H9 (cell line): Measurements from ENCODE around the gene SQSTM1. TPM values are rescaled to one million over a fixed set of nuclear protein-coding genes. Genes with fewer than 3 reads are reported as not detected.

Experiments used
- DNase-seq: peaks from one replicate; pipeline ENCODE4 v3.0.0-alpha.2; 2017
- H2AFZ ChIP-seq: one replicate; pipeline ENCODE4 v1.6.1; 2013; ENCODE audit warnings: mild to moderate bottlenecking, low read length, control low read depth, moderate library complexity
- H2AK5ac ChIP-seq: 2 replicates; pipeline ENCODE4 v1.6.1; 2013; ENCODE audit warnings: low read length, control low read depth, mixed read lengths; ENCODE audit not compliant: insufficient read length
- H2BK120ac ChIP-seq: one replicate; pipeline ENCODE4 v1.6.1; 2013; ENCODE audit warnings: low read depth, mild to moderate bottlenecking, low read length, control low read depth, inconsistent platforms; ENCODE audit not compliant: poor library complexity, severe bottlenecking
- H2BK12ac ChIP-seq: 2 replicates; pipeline ENCODE4 v1.6.1; 2013; ENCODE audit warnings: low read length, control low read depth, mixed read lengths, low read depth; ENCODE audit not compliant: insufficient read length
- H2BK15ac ChIP-seq: 2 replicates; pipeline ENCODE4 v1.6.1; 2013; ENCODE audit warnings: low read depth, low read length, control low read depth
- H2BK20ac ChIP-seq: one replicate; pipeline ENCODE4 v1.6.1; 2013; ENCODE audit warnings: low read depth, mild to moderate bottlenecking, low read length, control low read depth, inconsistent platforms; ENCODE audit not compliant: poor library complexity, severe bottlenecking
- H2BK5ac ChIP-seq: 2 replicates; pipeline ENCODE4 v1.6.1; 2013; ENCODE audit warnings: low read length, control low read depth, mixed read lengths; ENCODE audit not compliant: insufficient read length
- H3K14ac ChIP-seq: 2 replicates; pipeline ENCODE4 v1.6.1; 2013; ENCODE audit warnings: low read length, control low read depth; ENCODE audit not compliant: insufficient read depth
- H3K18ac ChIP-seq: 2 replicates; pipeline ENCODE4 v1.6.1; 2013; ENCODE audit warnings: low read depth, mild to moderate bottlenecking, mixed read lengths, low read length, control low read depth; ENCODE audit not compliant: insufficient read length
- H3K23ac ChIP-seq: 2 replicates; pipeline ENCODE4 v1.6.1; 2013; ENCODE audit warnings: low read length, control low read depth, mixed read lengths, low read depth; ENCODE audit not compliant: insufficient read length
- H3K23me2 ChIP-seq: 2 replicates; pipeline ENCODE4 v1.6.1; 2013; ENCODE audit warnings: low read depth, mild to moderate bottlenecking, mixed read lengths, low read length, control low read depth; ENCODE audit not compliant: insufficient read length, poor library complexity, severe bottlenecking
- H3K27ac ChIP-seq: 2 replicates; pipeline ENCODE4 v1.5.1; 2013; ENCODE audit warnings: low read length, control low read depth, mixed read lengths, low read depth; ENCODE audit not compliant: insufficient read length
- H3K27me3 ChIP-seq: 2 replicates; pipeline ENCODE4 v1.6.1; 2013; ENCODE audit warnings: low read length, control low read depth, inconsistent platforms; ENCODE audit not compliant: insufficient read depth
- H3K4ac ChIP-seq: 2 replicates; pipeline ENCODE4 v1.6.1; 2013; ENCODE audit warnings: low read depth, mild to moderate bottlenecking, control low read depth, inconsistent platforms, low read length, moderate library complexity
- H3K4me1 ChIP-seq: 2 replicates; pipeline ENCODE4 v1.6.1; 2013; ENCODE audit warnings: low read length, control low read depth, inconsistent platforms; ENCODE audit not compliant: insufficient read depth
- H3K4me2 ChIP-seq: 2 replicates; pipeline ENCODE4 v1.6.1; 2013; ENCODE audit warnings: low read length, control low read depth, mixed read lengths; ENCODE audit not compliant: insufficient read length, insufficient read depth
- H3K56ac ChIP-seq: 2 replicates; pipeline ENCODE4 v1.6.1; 2013; ENCODE audit warnings: low read depth, mild to moderate bottlenecking, mixed read lengths, low read length, control low read depth; ENCODE audit not compliant: insufficient read length
- H3K79me1 ChIP-seq: 2 replicates; pipeline ENCODE4 v1.6.1; 2013; ENCODE audit warnings: low read depth, mild to moderate bottlenecking, moderate library complexity, low read length, control low read depth, inconsistent platforms; ENCODE audit not compliant: insufficient read depth, poor library complexity, severe bottlenecking
- H3K79me2 ChIP-seq: 2 replicates; pipeline ENCODE4 v1.6.1; 2013; ENCODE audit warnings: low read length, control low read depth, inconsistent platforms; ENCODE audit not compliant: insufficient read depth
- H3K9ac ChIP-seq: 2 replicates; pipeline ENCODE4 v1.6.1; 2013; ENCODE audit warnings: low read length, control low read depth, mixed read lengths; ENCODE audit not compliant: insufficient read length; ENCODE audit errors: extremely low read depth
- H3K9me3 ChIP-seq: one replicate; pipeline ENCODE4 v1.6.1; 2013; ENCODE audit warnings: low read depth, low read length, inconsistent platforms; ENCODE audit not compliant: control insufficient read depth
- H3T11ph ChIP-seq: one replicate; pipeline ENCODE4 v1.6.1; 2013; ENCODE audit warnings: mild to moderate bottlenecking, low read length, control low read depth, inconsistent platforms
- H4K20me1 ChIP-seq: one replicate; pipeline ENCODE4 v1.6.1; 2013; ENCODE audit not compliant: control insufficient read depth, insufficient read length, insufficient read depth
- H4K5ac ChIP-seq: 2 replicates; pipeline ENCODE4 v1.6.1; 2013; ENCODE audit warnings: low read depth, mild to moderate bottlenecking, mixed read lengths, low read length, control low read depth; ENCODE audit not compliant: insufficient read length
- H4K8ac ChIP-seq: replicated peaks from 2 replicates; pipeline ENCODE4 v1.6.1; 2013; ENCODE audit warnings: low read length, control low read depth, mixed read lengths, low read depth; ENCODE audit not compliant: insufficient read length
- H4K91ac ChIP-seq: 2 replicates; pipeline ENCODE4 v1.6.1; 2013; ENCODE audit warnings: low read depth, mild to moderate bottlenecking, moderate library complexity, mixed read lengths, low read length, control low read depth; ENCODE audit not compliant: insufficient read length
- H3K27ac Mint-ChIP-seq, 3 experiments: 2 replicates in 2 of 3; 3 replicates in 1 of 3; pipeline ENCODE4 v1.8.0; 2020 to 2021; ENCODE audit warnings: mixed read lengths in 3 of 3, mild to moderate bottlenecking in 1 of 3, moderate library complexity in 1 of 3
- H3K27me3 Mint-ChIP-seq: 2 replicates; pipeline ENCODE4 v1.8.0; 2021; ENCODE audit warnings: low read depth, mild to moderate bottlenecking, moderate library complexity, mixed read lengths
- H3K36me3 Mint-ChIP-seq, 3 experiments: 2 replicates in 2 of 3; 3 replicates in 1 of 3; pipeline ENCODE4 v1.8.0; 2020 to 2021; ENCODE audit warnings: low read depth in 3 of 3, mixed read lengths in 3 of 3; ENCODE audit not compliant: insufficient read depth in 1 of 3
- H3K4me1 Mint-ChIP-seq, 2 experiments: 2 replicates each; pipeline ENCODE4 v1.8.0; 2020; ENCODE audit warnings: mixed read lengths in 2 of 2
- H3K4me3 Mint-ChIP-seq, 2 experiments: 2 replicates in 1 of 2; 3 replicates in 1 of 2; pipeline ENCODE4 v1.8.0; 2020 to 2021; ENCODE audit warnings: mild to moderate bottlenecking in 2 of 2, mixed read lengths in 2 of 2, moderate library complexity in 1 of 2
- H3K9me3 Mint-ChIP-seq, 2 experiments: 2 replicates in 1 of 2; 3 replicates in 1 of 2; pipeline ENCODE4 v1.8.0; 2020; ENCODE audit warnings: mild to moderate bottlenecking in 2 of 2, mixed read lengths in 2 of 2, moderate library complexity in 1 of 2
- CTCF ChIP-seq: fragments of 200-600 bp; sonication (generic); conservative IDR thresholded peaks from 3 replicates; pipeline ENCODE4 v1.8.0; 2021; ENCODE audit warnings: antibody characterized with exemption, mild to moderate bottlenecking
- WGBS: extraction: QIAGEN DNeasy Blood & Tissue Kit; methylation state at CpG from one replicate; pipeline ENCODE4 v1.1.7; 2013; ENCODE audit warnings: missing lambda C conversion rate, low lambda C conversion rate, mixed read lengths; ENCODE audit not compliant: insufficient read length; ENCODE audit errors: extremely low coverage; 5-methylcytosine and 5-hydroxymethylcytosine counted together
- total RNA-seq: library from RNA; stranded (reverse); gene quantifications from 2 replicates; pipeline ENCODE4 v1.2.1, GENCODE V29; 2021

SQSTM1 gene
- total RNA-seq, 1 experiment from 2014 or later: 144 TPM

DNA sequence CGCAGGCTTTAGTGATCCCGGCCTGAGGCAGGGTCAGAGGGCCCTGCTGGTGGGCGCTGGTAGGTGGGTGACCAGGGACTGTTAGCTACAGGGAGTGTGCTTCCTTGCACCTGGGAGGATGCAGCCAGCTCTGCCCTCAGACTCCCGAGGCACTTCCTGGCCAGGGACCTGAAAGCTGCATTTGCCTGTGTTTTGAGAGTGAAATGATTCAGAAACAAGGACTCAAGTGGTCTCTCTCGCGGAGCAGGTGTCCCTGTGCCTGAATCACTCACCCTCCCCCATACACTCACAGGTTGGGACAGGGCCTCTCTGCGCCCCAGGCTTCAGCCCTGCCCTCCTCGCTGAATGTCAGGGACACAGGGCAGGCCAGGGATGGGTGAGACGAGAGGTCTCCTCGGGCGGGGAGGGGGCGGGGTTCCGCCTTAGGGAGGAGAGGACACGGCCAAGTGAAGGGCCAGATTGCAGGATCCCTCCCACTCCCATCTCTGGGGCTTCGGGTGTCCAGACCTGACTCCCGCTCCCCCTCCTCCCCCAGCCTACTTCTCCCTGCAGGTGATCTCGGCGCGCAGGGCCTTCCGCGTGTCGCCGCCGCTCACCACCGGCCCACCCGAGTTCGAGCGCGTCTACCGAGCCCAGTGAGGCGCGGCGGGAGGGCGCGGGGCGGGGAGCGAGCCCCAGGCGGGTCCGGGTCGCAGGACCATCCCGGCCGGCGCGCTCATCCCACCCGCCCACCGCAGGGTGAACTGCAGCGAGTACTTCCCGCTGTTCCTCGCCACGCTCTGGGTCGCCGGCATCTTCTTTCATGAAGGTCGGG lies 25.4 kb upstream of the SQSTM1 start:
- peak; percentile 84 for DNase-seq
- Histone ChIP-seq H3K27me3 (no peaks in the 10 kb centered on the region), H3K4me2 (peak overlapping the region; percentile 48), H4K8ac (no peak overlapping the region), H3K9me3 (no peaks in the 10 kb centered on the region), H3K4ac (no peak overlapping the region), H3K79me2 (no peaks in the 10 kb centered on the region), H3K23ac (no peak overlapping the region), H2BK120ac (no peak overlapping the region), H2AK5ac (no peak overlapping the region), H2BK20ac (no peak overlapping the region), H2AFZ (no peak overlapping the region), H3T11ph (no peak overlapping the region), H3K14ac (peak overlapping the region; percentile 10), H4K20me1 (no peaks in the 10 kb centered on the region), H3K27ac (no peak overlapping the region), H3K23me2 (peaks cover 3% of the 10 kb centered on the region), H3K56ac (no peak overlapping the region), H2BK15ac (no peak overlapping the region), H2BK12ac (no peak overlapping the region), H3K9ac (no peak overlapping the region), H2BK5ac (no peak overlapping the region), H3K79me1 (no peaks in the 10 kb centered on the region), H4K5ac (no peak overlapping the region), H4K91ac (no peak overlapping the region), H3K4me1 (no peaks in the 10 kb centered on the region), H3K18ac (no peak overlapping the region)
- Mint-ChIP-seq H3K36me3 (peaks cover 17 to 32% (median 28%) of the 10 kb centered on the region in 3 experiments; a peak in 6 of 7 replicates), H3K9me3 (no peaks in the 10 kb centered on the region), H3K4me3 (peak overlapping the region; percentile 77 to 83), H3K4me1 (peaks cover 17 to 18% of the 10 kb centered on the region in 2 experiments), H3K27ac (peak overlapping the region in 1 of 3 experiments; percentile 18; a peak in 2 of 7 replicates), H3K27me3 (peaks cover 7% of the 10 kb centered on the region)
- WGBS: no CpG with 5 or more reads among the region's 53 CpGs
- TF ChIP-seq CTCF: no peak
